IMR-90 (cell line): ENCODE data around the gene LGMN.

Source experiments
- BHLHE40 ChIP-seq: fragments of 150-350 bp; IDR thresholded peaks from 2 replicates; pipeline ENCODE4 v1.6.1; 2016; ENCODE audit warnings: mild to moderate bottlenecking, low read depth, low read length
- CEBPB ChIP-seq: IDR thresholded peaks from 2 replicates; pipeline ENCODE4 v1.6.1; 2012; ENCODE audit warnings: low read depth, low read length, improper control_type of control experiment
- CTCF ChIP-seq: conservative IDR thresholded peaks from 2 replicates; pipeline ENCODE4 v1.5.1; 2012; ENCODE audit warnings: mild to moderate bottlenecking, low read depth, low read length, improper control_type of control experiment
- ELK1 ChIP-seq: fragments of 150-350 bp; IDR thresholded peaks from 2 replicates; pipeline ENCODE4 v1.6.1; 2016; ENCODE audit warnings: low read depth, mild to moderate bottlenecking, low read length, moderate library complexity, borderline replicate concordance
- MAFK ChIP-seq: IDR thresholded peaks from 2 replicates; pipeline ENCODE4 v1.6.1; 2012; ENCODE audit warnings: low read depth, low read length, improper control_type of control experiment
- POLR2A ChIP-seq: IDR thresholded peaks from 2 replicates; pipeline ENCODE4 v1.6.1; 2012; ENCODE audit warnings: mild to moderate bottlenecking, low read depth, low read length
- RFX5 ChIP-seq: IDR thresholded peaks from 2 replicates; pipeline ENCODE4 v1.8.0; 2012; ENCODE audit warnings: low read depth, mild to moderate bottlenecking, low read length, moderate library complexity

- TF ChIP-seq POLR2A = no peak
- TF ChIP-seq RFX5 = no peak
- TF ChIP-seq CTCF = no peak
- TF ChIP-seq MAFK = no peak
- no peak for TF ChIP-seq CEBPB
- no peak for TF ChIP-seq BHLHE40
- no peak for TF ChIP-seq ELK1
Measured at GRCh38 chr14:92712654-92713051, 35.8 kb downstream of the LGMN start.
